HEK293 (cell line): ENCODE results near the gene EFHC1.

ENCODE experiments used
- CTCF ChIP-seq: fragments of 450-650 bp; formaldehyde crosslinking; IDR thresholded peaks from 2 replicates; pipeline ENCODE4 v1.5.1; 2016; ENCODE audit warnings: missing biosample characterization, missing genetic modification characterization
- ELK4 ChIP-seq: IDR thresholded peaks from 2 replicates; pipeline ENCODE4 v1.6.1; 2011; ENCODE audit warnings: mild to moderate bottlenecking, low read depth, low read length, borderline replicate concordance
- GLIS2 ChIP-seq: fragments of 450-650 bp; formaldehyde crosslinking; IDR thresholded peaks from 2 replicates; pipeline ENCODE4 v1.5.1; 2016; ENCODE audit warnings: missing biosample characterization, missing genetic modification characterization
- HOXC10 ChIP-seq: sonication (generic); formaldehyde crosslinking; IDR thresholded peaks from 2 replicates; pipeline ENCODE4 v1.8.1; 2023; ENCODE audit warnings: mild to moderate bottlenecking, missing genetic modification reagents
- PRDM6 ChIP-seq: fragments of 450-650 bp; formaldehyde crosslinking; IDR thresholded peaks from 2 replicates; pipeline ENCODE4 v1.5.1; 2017; ENCODE audit warnings: missing biosample characterization, missing genetic modification characterization
- YY1 ChIP-seq: fragments of 450-650 bp; formaldehyde crosslinking; IDR thresholded peaks from 2 replicates; pipeline ENCODE4 v1.5.1; 2018; ENCODE audit warnings: missing biosample characterization, missing genetic modification characterization
- ZBTB17 ChIP-seq: fragments of 450-650 bp; formaldehyde crosslinking; IDR thresholded peaks from 2 replicates; pipeline ENCODE4 v1.5.1; 2016; ENCODE audit warnings: missing biosample characterization, missing genetic modification characterization
- ZFP37 ChIP-seq: fragments of 450-650 bp; formaldehyde crosslinking; IDR thresholded peaks from 2 replicates; pipeline ENCODE4 v1.5.1; 2016; ENCODE audit warnings: missing biosample characterization, missing genetic modification characterization
- ZNF133 ChIP-seq: fragments of 450-650 bp; formaldehyde crosslinking; IDR thresholded peaks from 2 replicates; pipeline ENCODE4 v1.5.1; 2016; ENCODE audit warnings: missing biosample characterization, missing genetic modification characterization
- ZNF146 ChIP-seq: fragments of 450-650 bp; formaldehyde crosslinking; IDR thresholded peaks from 2 replicates; pipeline ENCODE4 v1.5.1; 2016; ENCODE audit warnings: missing biosample characterization, missing genetic modification characterization
- ZNF677 ChIP-seq: fragments of 450-650 bp; IDR thresholded peaks from 2 replicates; pipeline ENCODE4 v1.5.0; 2018; ENCODE audit warnings: missing biosample characterization, mild to moderate bottlenecking, missing genetic modification characterization, moderate library complexity
- TF ChIP-seq, protein P1 (sequence below): fragments of 450-650 bp; formaldehyde crosslinking; IDR thresholded peaks from 2 replicates; pipeline ENCODE4 v1.5.1; 2016; ENCODE audit warnings: missing biosample characterization, missing genetic modification characterization

GRCh38 chr6:52419809-52420667 lies at the start of gene EFHC1:
- TF ChIP-seq CTCF (tag by site-specific recombination) (peak; percentile 31; the same call in 1 of the 2 replicates), ZFP37 (tag by site-specific recombination) (no peak), YY1 (tag by site-specific recombination) (no peak), ELK4 (no peak), ZNF133 (tag by site-specific recombination) (no peak), ZBTB17 (no peak), ZNF677 (tag by site-specific recombination) (peak; percentile 52; the same call in 1 of the 2 replicates), GLIS2 (tag by site-specific recombination) (peak; percentile 44), ZNF146 (tag by site-specific recombination) (no peak), PRDM6 (tag by site-specific recombination) (no peak), HOXC10 (CRISPR knock-in tag) (no peak)
- TF ChIP-seq, protein P1, sequence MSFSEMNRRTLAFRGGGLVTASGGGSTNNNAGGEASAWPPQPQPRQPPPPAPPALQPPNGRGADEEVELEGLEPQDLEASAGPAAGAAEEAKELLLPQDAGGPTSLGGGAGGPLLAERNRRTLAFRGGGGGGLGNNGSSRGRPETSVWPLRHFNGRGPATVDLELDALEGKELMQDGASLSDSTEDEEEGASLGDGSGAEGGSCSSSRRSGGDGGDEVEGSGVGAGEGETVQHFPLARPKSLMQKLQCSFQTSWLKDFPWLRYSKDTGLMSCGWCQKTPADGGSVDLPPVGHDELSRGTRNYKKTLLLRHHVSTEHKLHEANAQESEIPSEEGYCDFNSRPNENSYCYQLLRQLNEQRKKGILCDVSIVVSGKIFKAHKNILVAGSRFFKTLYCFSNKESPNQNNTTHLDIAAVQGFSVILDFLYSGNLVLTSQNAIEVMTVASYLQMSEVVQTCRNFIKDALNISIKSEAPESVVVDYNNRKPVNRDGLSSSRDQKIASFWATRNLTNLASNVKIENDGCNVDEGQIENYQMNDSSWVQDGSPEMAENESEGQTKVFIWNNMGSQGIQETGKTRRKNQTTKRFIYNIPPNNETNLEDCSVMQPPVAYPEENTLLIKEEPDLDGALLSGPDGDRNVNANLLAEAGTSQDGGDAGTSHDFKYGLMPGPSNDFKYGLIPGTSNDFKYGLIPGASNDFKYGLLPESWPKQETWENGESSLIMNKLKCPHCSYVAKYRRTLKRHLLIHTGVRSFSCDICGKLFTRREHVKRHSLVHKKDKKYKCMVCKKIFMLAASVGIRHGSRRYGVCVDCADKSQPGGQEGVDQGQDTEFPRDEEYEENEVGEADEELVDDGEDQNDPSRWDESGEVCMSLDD: 0 out of 2 replicates have a peak, but pooled peaks have one; percentile 26
